Upper lobe of left lung (tissue), 4 donors: Measurements from ENCODE around the gene NBAS.

Experiments used
- CTCF ChIP-seq, 6 experiments: fragments of 450-650 bp in 4 of 6; fragments of 200-600 bp in 2 of 6; sonication (generic) in 2 of 6; IDR thresholded peaks; one replicate each; pipeline ENCODE4 v1.5.1; 2016 to 2019; ENCODE audit warnings: antibody characterized with exemption in 6 of 6
- EP300 ChIP-seq, 4 donors: sonication (generic); formaldehyde crosslinking; IDR thresholded peaks; one replicate each; pipeline ENCODE4 v1.5.1; 2017; ENCODE audit warnings: antibody characterized with exemption in 4 of 4, control low read depth in 2 of 4
- POLR2A ChIP-seq, 4 donors: fragments of 450-650 bp; IDR thresholded peaks; one replicate each; pipeline ENCODE4 v1.5.1; 2016 to 2017; ENCODE audit warnings: antibody characterized with exemption in 4 of 4, mild to moderate bottlenecking in 2 of 4
- POLR2AphosphoS5 ChIP-seq, 2 donors: sonication (generic); formaldehyde crosslinking; IDR thresholded peaks; one replicate each; pipeline ENCODE4 v1.5.1; 2017; ENCODE audit warnings: antibody characterized with exemption in 2 of 2

- TF ChIP-seq CTCF (IDR thresholded peaks at IDR 0.05): no peak
- no peak for TF ChIP-seq EP300 (IDR thresholded peaks at IDR 0.05)
- TF ChIP-seq POLR2A (IDR thresholded peaks at IDR 0.05): no peak
- no peak for TF ChIP-seq POLR2AphosphoS5 (IDR thresholded peaks at IDR 0.05)
Observed at GRCh38 chr2:15548974-15549373, 12.2 kb downstream of the NBAS start.
